ENCODE data around the gene SGCA.
A peak's percentile ranks its signal among the peaks of the same experiment; 100 is the strongest.

The SGCA gene

DNA sequence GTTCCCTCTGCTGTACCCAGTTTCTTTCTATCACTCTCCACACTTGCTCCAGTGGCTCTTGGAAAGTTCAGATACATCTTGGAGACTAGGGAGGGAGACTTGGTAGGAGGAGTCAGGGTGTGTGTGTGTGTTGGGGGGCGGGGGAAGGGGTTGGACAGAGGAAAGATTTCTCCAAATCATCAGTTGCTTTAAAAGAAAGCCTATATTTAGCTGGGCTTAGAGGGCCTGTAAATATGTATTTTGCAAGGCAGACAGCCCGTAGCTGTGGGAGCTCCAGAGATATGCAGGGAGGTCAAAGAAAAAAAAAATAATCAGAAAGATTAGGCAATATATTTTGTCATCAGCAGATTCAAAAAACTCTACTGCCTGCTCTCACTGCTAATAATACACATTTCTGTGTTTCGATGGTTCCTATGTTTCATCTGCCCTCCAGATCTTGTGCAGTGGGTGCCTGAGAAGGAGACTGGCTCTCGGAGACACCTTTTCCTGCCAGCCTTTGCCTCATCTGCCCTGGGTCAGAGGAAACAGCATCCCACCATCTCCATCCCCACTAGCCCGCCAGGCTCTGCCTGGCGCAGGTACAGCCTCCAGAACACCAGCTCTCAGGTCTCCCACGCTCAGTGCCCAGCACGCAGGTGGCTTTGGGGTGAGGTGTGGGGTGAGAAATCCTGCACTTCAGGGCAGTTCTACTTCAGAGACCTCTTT is 10.5 kb upstream of the SGCA start:
- no peak for DNase-seq (ENCODE audit: low spot score)
- Histone ChIP-seq H3K27ac (ENCODE audit: poor library complexity, severe bottlenecking) (peak overlapping the region; percentile 95), H3K36me3 (ENCODE audit: low read depth) (no peaks in the 10 kb centered on the region), H3K27me3 (ENCODE audit: insufficient read depth, poor library complexity, severe bottlenecking) (no peaks in the 10 kb centered on the region), H3K4me3 (ENCODE audit: severe bottlenecking) (no peak overlapping the region), H3K9me3 (ENCODE audit: severe bottlenecking) (no peaks in the 10 kb centered on the region), H3K4me1 (ENCODE audit: insufficient read depth, poor library complexity, severe bottlenecking) (peaks cover 30% of the 10 kb centered on the region)
- TF ChIP-seq, protein P1, sequence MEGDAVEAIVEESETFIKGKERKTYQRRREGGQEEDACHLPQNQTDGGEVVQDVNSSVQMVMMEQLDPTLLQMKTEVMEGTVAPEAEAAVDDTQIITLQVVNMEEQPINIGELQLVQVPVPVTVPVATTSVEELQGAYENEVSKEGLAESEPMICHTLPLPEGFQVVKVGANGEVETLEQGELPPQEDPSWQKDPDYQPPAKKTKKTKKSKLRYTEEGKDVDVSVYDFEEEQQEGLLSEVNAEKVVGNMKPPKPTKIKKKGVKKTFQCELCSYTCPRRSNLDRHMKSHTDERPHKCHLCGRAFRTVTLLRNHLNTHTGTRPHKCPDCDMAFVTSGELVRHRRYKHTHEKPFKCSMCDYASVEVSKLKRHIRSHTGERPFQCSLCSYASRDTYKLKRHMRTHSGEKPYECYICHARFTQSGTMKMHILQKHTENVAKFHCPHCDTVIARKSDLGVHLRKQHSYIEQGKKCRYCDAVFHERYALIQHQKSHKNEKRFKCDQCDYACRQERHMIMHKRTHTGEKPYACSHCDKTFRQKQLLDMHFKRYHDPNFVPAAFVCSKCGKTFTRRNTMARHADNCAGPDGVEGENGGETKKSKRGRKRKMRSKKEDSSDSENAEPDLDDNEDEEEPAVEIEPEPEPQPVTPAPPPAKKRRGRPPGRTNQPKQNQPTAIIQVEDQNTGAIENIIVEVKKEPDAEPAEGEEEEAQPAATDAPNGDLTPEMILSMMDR (IDR thresholded peaks at IDR 0.05; ENCODE audit: poor library complexity, severe bottlenecking), result no peak
- ATAC-seq (ENCODE audit: low read depth), result no peak

DNA sequence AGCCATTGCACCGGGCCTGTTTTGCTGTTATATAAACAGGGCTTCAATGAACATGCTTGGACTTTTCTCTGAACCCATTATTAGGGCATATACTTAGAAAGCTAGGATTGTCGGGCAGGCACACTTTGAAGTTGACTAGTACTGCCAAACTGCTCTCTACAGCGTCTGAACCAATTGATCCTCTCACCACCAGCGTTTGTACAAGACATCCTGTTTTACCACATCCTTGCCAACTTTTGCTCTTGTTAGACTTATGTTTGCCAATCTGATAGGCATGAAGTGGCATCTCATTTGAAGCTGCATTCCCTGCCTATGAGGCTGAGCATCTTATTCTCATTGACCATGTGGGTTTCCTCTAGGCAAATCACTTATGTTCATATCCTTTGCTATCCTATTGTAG is 7.9 kb upstream of the SGCA start:
- peaks cover 21% of the 10 kb centered on the region for H3K4me1 ChIP-seq (ENCODE audit: insufficient read depth, poor library complexity, severe bottlenecking)
- TF ChIP-seq, protein P1 (IDR thresholded peaks at IDR 0.05; ENCODE audit: poor library complexity, severe bottlenecking), result no peak
- DNase-seq (ENCODE audit: low spot score) (no peak), ATAC-seq (ENCODE audit: low read depth) (no peak)
- H3K9me3 ChIP-seq (ENCODE audit: severe bottlenecking), result no peaks in the 10 kb centered on the region
- no peaks in the 10 kb centered on the region for H3K36me3 ChIP-seq (ENCODE audit: low read depth)
- H3K4me3 ChIP-seq (ENCODE audit: severe bottlenecking), result no peak overlapping the region
- H3K27me3 ChIP-seq (ENCODE audit: insufficient read depth, poor library complexity, severe bottlenecking), result no peaks in the 10 kb centered on the region
- H3K27ac ChIP-seq (ENCODE audit: poor library complexity, severe bottlenecking), result no peak overlapping the region

DNA sequence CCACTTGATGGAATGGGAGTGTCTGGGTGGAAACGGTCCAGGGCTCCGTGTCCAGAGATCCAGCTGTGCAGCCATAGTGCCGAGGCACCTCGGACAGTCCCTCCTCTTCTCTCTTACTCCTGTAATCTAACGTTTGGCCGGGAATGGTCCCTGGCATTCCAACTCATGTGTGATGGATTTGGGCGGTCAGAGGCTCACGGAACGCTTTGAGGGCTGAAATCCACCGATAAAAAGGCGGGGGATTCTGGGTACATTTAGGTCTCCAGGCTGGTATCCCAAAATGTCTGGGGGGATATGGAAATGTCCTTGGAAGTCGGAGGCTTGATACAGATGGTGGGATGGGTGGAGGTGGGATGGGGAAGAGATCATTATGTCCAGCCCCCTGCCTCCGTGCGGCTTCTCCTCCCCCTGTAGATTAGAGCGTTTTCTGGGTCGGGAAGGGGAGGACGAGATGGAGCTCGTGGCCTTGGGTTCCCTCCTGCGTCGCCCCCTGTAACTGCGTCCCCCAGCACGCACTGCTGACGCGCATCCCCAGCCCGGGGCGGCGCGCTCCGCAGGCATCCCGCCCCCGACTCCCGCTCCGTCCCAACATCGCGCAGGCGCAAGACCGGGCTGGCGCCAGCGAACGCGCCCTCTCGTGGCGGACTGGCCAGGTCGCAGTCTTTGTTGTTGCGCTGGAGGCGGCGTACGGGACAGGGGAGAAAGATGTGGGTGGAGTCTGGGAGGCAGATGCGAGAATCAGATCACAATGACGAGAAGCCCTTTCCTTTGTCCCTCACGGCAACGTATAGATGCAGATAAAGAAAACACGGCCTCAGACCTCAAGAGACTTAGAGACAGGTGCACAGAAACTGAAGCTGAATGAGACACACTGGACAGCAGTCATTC is 4.5 kb upstream of the SGCA start:
- H3K27me3 ChIP-seq (ENCODE audit: insufficient read depth, poor library complexity, severe bottlenecking), result no peaks in the 10 kb centered on the region
- H3K27ac ChIP-seq (ENCODE audit: poor library complexity, severe bottlenecking), result no peak overlapping the region
- ATAC-seq (ENCODE audit: low read depth) (peak; percentile 93), DNase-seq (ENCODE audit: low spot score) (peak; percentile 91)
- peak overlapping the region; percentile 35 for H3K4me3 ChIP-seq (ENCODE audit: severe bottlenecking)
- no peaks in the 10 kb centered on the region for H3K4me1 ChIP-seq (ENCODE audit: insufficient read depth, poor library complexity, severe bottlenecking)
- H3K36me3 ChIP-seq (ENCODE audit: low read depth), result no peaks in the 10 kb centered on the region
- H3K9me3 ChIP-seq (ENCODE audit: severe bottlenecking), result no peaks in the 10 kb centered on the region
- TF ChIP-seq, protein P1 (IDR thresholded peaks at IDR 0.05; ENCODE audit: poor library complexity, severe bottlenecking), result peak; percentile 97

DNA sequence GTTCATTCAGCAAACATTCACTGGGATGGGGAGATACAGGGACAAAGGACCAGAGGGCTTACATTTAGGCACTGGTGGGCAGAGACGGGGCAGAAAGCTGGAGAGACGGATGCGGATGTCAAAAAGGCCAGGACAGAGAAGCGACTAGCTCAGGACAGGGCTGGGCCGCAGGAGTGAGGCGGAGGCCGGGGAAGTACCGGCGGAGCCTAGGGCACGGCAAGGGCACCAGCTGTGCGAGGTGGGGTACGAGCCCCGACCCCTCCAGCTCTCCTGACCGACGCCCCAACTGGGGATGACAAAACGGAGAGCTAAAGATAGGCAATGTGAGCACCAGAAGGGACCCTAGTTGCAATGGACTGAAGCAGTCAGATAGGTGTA is 3.9 kb upstream of the SGCA start:
- Histone ChIP-seq H3K9me3 (ENCODE audit: severe bottlenecking) (no peaks in the 10 kb centered on the region), H3K4me3 (ENCODE audit: severe bottlenecking) (no peak overlapping the region), H3K36me3 (ENCODE audit: low read depth) (no peaks in the 10 kb centered on the region), H3K27ac (ENCODE audit: poor library complexity, severe bottlenecking) (no peak overlapping the region), H3K4me1 (ENCODE audit: insufficient read depth, poor library complexity, severe bottlenecking) (no peaks in the 10 kb centered on the region), H3K27me3 (ENCODE audit: insufficient read depth, poor library complexity, severe bottlenecking) (no peaks in the 10 kb centered on the region)
- no peak for DNase-seq (ENCODE audit: low spot score)
- TF ChIP-seq, protein P1 (IDR thresholded peaks at IDR 0.05; ENCODE audit: poor library complexity, severe bottlenecking), result no peak
- no peak for ATAC-seq (ENCODE audit: low read depth)

All from RWPE2 (cell line).